Astrocyte of the hippocampus (primary cell): ENCODE data around the gene PILRB.
"Not testable (repeated sequence)": the region's sequence is repeated elsewhere in the genome, so short reads cannot be mapped to it uniquely, and the experiment has no call there.

Source experiments
- DNase-seq: peaks from one replicate; pipeline ENCODE4 v3.0.0; 2011; ENCODE audit warnings: low read depth, low spot score

The PILRB gene

DNA sequence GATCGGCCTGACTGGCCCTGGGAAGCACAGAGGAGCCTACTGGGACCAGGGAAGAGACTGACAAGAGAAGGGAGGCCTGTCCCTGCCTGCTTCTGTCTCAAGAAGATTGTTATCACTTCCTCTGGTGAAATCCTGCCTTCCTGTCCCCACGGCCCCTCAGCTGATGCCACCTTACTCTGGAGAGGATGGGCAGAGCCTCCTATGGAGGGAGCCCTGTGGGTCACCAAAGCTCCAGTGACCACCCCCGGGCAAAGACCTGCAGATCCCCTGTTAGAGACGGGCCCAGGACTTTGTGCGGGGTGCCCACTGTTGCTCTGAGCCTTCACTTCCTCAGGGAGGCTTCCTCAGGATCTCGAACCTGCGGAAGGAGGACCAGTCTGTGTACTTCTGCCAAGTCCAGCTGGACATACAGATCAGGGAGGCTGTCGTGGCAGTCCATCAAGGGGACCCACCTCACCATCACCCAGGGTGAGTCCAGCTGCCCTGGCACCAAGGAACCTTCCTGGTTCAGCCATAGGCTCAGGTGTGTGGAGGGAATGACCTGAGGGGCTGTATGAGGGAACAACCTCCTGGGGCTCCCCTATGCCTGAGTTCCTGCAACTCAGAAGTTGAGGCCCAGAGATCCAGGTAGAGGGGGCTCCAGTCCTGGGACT lies 1.4 kb upstream of the PILRB start:
- DNase-seq: no peak

DNA sequence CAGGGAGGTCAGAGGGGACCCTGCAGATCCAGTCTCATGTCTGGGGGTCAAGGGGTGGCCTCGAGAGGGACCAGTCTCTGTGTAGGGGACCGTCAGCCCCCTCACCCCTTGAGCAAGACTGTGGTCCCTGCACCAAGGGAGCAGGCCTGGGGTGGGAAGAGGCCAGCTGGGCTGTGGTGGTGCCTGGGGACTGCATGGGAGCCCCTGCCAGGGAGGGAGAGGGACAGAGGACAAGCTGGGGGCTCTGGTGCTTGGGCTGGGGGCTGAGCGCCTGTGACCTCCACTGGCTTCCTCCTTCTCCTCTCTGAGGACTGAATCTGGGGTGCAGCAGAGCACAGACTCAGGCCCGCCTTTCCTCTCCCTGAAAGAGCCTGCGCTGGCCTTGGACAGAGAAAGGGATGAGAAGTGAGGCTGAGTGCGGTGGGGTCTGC lies 771 bp upstream of the PILRB start:
- DNase-seq: no peak

DNA sequence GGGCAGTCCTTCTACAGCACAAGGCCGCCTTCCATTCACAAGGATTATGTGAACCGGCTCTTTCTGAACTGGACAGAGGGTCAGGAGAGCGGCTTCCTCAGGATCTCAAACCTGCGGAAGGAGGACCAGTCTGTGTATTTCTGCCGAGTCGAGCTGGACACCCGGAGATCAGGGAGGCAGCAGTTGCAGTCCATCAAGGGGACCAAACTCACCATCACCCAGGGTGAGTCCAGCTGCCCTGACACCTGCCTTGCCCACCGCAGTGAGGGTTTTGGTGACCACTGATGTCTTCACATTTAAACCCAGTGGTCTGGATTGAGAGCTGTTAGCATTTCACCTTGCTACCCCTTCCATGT lies 918 bp downstream of the PILRB start:
- DNase-seq: no peak

DNA sequence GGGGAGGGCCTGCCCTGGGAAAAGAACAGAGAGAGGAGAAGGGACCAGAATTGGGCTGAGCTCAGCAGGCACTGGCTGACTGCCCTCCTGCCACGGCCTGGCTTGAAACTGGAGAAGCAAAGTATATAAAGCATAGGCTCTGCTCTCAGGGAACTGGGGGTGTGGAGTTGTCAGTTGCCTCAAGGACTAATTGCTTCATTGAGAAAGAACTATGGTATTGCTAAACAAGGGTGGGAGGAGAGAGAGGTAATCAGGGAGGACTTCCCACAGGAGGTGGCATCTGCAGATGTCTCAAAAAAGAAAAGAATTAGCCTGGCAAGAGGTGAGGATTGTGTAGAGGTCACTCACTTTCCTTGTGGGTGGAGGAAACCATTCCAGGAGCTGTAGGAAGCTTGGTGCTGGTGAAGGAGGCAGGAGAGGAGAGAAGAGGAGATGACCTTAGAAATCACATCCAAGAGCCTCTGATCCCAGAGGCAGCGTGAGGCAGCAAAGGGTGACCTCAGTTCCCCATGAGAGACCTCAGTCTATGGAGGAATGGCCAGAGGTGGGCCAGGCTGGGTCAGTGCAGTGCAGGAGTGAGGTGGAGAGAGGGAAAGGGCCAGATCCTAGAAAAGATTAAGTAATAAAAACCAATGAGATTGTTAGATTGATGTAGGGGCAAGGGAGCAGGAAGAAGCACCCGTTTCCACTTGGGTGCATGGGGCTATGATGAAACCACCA lies 2.4 kb downstream of the PILRB start:
- no peak for DNase-seq

DNA sequence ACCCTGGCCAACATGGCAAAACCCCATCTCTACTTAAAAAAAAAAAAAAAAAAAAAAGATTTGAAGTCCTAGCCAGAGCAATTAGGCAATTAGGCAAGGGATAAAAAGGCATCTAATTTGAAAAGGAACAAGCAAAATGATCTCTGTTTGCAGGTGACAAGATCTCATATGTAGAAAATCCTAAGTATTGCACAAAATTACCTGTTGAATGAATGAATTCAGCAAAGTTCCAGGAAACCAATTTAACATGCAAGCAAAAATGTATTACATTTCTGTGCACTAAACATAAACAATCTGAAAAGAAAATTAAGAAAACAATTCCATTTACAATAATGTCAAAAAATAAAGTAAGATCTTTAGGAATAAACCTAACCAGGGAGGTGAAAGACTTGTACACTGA lies 5.2 kb downstream of the PILRB start:
- no peak for DNase-seq

DNA sequence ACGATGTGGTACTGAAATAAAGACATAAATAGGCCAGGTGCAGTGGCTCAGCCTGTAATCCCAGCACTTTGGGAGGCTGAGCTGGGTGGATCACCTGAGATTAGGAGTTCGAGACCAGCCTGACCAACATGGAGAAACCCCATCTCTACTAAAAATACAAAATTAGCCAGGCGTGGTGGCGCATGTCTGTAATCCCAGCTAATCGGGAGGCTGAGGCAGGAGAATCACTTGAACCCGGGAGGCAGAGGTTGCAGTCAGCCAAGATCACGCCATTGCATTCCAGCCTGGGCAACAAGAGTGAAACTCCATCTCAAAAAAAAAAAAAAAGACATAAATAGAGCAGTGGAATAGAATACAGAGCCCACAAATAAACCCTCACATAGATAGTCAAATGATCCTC lies 5.9 kb downstream of the PILRB start:
- DNase-seq: not testable (repeated sequence)

DNA sequence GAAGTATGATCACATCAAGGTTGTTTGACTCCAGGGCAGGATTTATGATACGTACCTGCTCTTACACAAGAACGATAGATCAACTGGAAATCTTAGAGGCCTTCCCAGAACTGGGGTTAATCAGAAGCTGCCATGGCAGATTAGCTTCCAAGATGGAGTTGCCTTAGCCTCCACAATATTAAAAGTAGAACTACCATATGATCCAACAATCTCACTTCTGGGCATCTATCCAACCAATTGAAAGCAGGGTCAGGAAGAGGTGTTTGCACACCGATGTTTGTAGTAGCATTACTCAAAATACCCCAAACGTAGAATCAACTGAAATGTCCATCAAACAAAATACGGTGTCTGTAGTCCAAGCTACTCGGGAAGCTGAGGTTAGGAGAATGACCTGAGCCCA lies 6.6 kb downstream of the PILRB start:
- DNase-seq: no peak

DNA sequence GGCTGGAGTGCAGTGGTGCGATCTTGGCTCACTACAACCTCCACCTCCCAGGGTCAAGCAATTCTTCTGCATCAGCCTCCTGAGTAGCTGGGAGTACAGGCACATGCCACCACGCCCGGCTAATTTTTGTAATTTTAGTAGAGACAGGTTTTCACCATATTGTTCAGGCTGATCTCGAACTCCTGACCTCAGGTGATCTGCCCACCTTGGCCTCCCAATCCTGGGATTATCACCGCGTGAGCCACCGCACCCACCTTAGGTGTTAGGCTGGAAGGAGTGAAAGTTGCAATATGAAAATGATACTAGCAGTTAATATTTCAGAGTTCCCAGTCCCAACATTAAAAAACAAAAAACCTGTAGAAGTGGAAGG lies 8.1 kb downstream of the PILRB start:
- DNase-seq: not testable (repeated sequence)

DNA sequence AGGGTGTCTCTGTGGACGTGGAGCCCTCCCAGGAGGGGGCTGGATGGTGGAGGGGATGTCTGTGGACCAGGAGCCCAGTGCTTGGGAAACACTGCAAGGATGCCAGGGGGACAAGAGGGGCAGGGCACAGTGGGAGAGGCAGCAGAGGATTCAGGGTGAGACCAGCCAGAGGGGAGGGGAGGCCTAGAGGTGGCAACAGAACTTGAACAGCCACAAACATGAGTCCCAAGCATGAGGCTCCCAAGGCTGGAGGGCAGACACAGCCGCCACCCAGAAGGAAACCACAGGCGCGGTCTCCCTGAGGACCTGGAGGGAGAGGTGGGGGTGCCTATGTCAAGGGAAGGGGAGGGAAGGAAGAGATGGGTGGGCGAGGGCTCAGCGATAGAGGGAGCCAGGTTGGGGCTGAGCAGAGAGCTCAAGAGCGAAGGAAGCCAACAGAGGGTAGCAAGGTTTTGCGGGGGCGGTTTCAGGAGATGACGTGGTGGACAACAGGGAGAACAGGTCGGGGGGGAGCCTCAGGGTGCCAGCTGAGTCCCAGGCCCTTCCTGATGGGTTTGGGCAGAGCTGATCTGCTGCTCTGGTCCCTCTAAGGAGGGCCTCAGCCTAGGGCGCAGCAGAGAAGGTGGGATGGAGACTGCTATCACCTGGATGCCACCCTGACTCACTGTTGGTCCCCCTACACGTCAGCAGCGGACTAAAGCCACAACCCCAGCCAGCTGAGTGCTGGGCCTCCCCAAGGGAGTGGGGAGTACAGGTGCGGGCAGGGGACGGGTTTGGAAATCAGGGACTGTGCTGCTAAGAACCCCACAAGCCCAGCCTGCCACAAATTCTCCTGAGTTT lies 8.7 kb downstream of the PILRB start:
- no peak for DNase-seq

DNA sequence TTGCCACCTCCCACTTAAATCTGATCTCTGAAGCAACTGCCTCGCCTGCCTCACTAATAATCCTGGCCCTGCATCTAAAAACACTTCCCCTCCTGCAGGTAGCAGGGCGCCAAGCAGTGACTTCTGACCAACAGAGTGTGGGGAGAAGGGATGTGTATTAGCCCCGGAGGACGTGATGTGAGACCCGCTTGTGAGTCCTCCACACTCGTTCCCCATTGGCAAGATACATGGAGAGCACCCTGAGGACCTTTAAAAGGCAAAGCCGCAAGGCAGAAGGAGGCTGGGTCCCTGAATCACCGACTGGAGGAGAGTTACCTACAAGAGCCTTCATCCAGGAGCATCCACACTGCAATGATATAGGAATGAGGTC lies 9.3 kb downstream of the PILRB start:
- no peak for DNase-seq

DNA sequence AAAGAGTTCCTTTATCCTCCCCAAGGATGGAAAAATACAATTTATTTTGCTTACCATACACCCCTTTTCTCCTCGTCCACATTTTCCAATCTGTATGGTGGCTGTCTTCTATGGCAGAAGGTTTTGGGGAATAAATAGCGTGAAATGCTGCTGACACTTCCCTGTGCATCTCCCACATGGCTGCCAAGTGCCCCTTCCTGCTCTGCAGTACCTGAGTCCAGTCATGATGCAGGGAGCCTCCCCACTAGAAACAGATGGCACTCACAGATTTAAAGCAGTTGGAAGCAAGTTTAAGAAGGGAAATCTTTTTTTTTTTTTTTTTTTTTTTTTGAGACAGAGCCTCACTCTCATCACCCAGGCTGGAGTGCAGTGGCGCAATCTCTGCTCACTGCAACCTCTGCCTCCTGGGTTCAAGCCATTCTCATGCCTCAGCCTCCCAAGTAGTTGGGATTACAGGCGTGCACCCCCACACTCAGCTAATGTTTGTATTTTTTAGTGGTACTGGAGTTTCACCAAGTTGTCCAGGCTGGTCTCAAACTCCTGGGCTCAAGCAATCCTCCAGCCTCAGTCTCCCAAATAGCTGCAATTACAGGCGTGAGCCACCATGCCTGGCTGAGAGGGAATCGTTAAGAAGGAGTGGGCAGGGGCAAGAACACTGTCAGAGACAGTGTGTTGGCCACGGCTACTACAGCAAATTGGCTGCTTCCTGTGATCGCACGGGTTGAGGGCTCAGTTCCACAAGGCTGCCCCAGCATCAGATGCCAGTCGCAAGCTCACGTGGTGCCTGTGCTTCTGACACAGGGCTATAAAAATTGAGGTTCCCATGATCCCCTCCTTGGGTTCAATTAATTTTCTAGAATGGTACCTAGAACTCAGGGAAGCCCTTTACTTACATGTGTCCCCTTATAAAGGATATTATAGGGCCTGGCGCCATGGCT lies 10.0 kb downstream of the PILRB start:
- DNase-seq: no peak

DNA sequence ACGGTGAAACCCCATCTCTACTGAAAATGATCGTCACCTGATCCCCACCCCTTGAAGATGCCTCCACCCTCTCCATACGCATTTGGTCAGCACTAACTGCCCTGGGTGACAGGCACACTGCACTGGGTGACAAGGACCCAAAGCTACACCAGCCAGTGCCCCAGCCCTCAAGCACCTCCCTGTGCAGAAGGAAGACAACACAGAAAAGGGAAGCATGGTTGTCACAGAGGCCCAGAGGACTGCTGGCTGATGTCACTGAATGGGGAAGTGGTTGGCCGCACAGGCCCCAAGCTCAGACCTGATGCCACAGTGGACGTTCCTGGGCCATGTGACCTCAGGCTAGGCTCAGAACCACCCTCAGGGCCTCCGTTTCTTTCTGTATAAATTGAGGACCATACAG lies 11.2 kb downstream of the PILRB start:
- DNase-seq: no peak

DNA sequence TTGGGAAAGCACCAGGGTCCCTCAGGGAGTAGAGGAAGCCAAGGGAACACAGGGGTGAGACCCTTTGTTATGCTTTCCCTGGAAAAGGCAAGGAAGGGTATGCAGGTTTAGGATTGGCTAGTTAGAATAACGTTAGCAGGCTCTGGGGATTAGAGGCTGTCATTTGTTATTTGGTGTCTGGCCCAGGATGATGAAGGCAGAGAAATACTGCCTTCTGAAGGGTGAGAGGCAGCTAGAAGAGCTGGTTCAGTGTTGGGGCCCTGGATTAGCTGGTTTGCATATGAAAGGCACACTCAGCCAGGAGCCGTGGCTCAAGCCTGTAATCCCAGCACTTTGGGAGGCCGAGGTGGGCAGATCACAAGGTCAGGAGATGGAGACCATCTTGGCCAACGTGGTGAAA lies 12.4 kb downstream of the PILRB start:
- no peak for DNase-seq

DNA sequence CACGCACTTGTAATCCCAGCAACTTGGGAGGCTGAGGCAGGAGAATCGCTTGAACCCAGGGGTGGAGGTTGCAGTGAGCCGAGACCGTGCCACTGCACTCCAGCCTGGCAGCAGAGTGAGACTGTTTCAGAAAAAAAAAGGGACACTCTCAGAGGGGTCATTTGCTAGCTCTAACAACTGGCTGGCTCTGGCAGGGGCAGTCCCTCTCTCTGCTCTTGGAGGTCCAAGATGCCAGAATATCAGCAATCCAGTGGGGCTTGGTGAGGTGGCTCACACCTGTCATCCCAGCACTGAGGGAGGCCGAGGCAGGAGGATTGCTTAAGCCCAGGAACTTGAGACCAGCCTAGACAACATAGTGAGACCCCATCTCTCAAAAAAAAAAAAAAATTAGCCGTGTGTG lies 12.8 kb downstream of the PILRB start:
- no peak for DNase-seq

DNA sequence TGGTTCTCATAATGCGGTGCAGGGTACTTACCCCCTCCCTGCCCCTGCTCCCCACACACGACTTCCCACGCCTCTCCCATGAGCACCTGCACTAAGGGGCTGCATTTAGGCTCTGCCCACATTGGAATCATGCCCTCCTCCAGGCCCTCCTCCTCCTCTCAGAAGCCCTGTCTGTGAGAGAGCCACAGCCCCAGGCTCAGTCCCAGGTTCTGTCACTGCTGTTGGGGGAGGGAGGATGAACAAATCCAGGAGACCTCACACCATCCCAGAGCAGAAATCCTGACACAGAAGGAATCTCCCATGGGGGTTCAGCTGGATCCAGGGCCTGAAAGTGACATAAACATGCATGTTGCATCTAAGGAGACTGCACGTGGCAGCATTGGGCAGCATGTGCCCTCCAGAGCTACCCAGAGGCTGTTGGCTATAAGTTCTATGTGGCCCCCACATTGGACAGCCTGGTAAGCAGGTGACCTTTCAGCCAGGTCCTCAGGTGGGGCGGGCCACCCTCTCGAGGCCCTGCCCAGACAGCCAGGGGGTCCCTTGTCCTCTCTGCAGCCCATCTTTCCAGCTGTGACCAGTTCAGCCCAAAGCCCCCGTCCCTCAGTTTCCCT lies 13.7 kb downstream of the PILRB start:
- no peak for DNase-seq

DNA sequence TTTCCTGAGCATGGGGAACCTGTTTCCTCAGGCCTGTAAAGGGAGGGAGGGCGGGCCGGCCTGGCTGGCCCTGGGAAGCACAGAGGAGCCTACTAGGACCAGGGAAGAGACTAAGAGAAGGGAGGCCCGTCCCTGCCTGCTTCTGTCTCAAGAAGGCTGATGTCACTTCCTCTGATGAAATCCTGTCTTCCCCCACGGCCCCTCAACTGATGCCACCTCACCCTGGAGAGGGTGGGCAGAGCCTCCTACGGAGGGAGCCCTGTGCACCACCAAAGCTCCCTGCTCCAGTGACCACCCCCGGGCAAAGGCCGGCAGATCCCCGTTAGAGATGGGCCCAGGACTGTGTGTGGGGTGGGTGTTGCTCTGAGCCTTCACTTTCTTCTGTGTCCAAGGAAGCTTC lies 14.3 kb downstream of the PILRB start:
- no peak for DNase-seq

DNA sequence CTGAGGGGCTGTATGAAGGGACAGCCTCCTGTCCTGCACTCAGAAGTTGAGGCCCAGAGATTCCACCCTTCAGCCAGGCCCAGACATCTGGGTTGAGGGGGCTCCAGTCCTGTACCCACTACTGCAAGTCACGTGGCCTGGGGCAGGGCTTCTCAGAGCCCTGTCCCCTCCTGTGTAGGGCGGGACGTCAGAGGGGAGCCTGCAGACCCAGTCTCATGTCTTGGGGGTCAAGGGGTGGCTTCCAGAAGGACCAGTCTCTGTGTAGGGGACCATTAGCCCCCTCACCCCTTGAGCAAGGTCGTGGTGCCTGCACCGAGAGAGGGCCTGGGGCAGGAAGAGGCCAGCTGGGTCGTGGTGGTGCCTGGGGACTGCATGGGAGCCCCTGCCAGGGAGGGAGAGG lies 14.8 kb downstream of the PILRB start:
- no peak for DNase-seq

DNA sequence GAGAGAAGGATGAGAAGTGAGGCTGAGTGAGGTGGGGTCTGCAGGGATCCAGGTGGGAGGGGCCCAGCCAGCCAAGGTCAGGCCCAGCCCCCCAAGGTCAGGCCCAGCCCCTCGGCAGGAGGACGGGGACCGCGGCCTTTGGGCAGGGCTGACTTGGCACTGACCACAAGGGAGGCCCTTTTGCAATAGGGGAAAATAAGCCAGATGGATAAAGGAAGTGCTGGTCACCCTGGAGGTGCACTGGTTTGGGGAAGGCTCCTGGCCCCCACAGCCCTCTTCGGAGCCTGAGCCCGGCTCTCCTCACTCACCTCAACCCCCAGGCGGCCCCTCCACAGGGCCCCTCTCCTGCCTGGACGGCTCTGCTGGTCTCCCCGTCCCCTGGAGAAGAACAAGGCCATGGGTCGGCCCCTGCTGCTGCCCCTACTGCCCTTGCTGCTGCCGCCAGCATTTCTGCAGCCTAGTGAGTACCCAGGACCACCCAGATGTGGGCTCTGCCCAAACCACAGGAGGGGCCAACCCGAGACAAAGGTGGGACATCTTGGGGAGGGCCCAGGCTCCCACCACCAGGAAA lies 15.4 kb downstream of the PILRB start, which contains the start of gene PILRA:
PILRA (plus strand) TSS at position 227 of the 571 bp plus-strand sequence; CDS start at position 397, 170 bp downstream.
- no peak for DNase-seq

DNA sequence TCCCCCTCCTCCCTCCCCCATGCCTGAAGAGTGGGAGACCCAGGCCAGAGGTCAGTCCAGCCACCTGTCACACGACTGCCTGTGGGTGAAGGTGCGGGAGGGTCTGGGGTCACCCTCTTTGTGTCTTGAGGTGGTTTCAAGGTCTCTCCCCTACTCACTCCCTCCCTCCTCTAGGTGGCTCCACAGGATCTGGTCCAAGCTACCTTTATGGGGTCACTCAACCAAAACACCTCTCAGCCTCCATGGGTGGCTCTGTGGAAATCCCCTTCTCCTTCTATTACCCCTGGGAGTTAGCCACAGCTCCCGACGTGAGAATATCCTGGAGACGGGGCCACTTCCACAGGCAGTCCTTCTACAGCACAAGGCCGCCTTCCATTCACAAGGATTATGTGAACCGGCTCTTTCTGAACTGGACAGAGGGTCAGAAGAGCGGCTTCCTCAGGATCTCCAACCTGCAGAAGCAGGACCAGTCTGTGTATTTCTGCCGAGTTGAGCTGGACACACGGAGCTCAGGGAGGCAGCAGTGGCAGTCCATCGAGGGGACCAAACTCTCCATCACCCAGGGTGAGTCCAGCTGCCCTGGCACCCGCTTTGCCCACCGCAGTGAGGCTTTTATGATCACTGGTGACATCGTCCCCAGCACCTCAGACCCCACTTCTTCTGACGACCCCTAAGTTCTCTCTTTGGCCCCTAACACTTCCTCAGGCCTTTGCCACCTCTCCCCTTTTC lies 16.1 kb downstream of the PILRB start:
- DNase-seq: not testable (repeated sequence)

DNA sequence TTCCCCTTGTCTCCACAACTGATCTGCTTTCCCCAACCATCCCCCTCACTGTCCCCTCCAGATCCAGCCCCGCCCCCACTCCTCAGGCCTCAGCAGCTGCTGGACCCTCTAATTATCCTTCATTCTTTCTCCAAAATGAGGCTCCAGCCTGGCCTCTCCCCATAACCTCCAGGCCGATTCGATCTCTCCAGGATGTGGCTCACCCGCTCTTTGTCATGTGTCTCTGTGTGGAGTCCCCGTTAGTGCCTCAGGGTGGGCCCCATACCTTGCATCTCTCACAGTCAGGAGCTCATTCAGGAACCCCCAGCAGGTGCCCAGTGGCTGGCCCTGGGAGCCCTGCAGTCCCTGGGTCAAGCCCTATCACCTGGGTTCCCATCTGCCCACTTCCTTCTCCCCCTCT lies 16.7 kb downstream of the PILRB start:
- DNase-seq: no peak
